Stimulated activated naive CD8-positive, alpha-beta T cell treated with anti-CD3 and anti-CD28 coated beads, Interleukin-15, Interleukin-2, amounts not matched to agents 100 ng/mL and 50 ng/mL, for 24 hours (primary cell): Measurements from ENCODE around the gene MSI2.

ENCODE experiments used
- H3K27ac Mint-ChIP-seq: one replicate; pipeline ENCODE4 v1.8.0; 2021; ENCODE audit warnings: mild to moderate bottlenecking, mixed read lengths
- H3K27me3 Mint-ChIP-seq: one replicate; pipeline ENCODE4 v1.8.0; 2021; ENCODE audit warnings: mixed read lengths
- H3K36me3 Mint-ChIP-seq: one replicate; pipeline ENCODE4 v1.8.0; 2021; ENCODE audit warnings: low read depth, mixed read lengths
- H3K4me1 Mint-ChIP-seq: one replicate; pipeline ENCODE4 v1.8.0; 2021; ENCODE audit warnings: low read depth, mixed read lengths
- H3K4me3 Mint-ChIP-seq: one replicate; pipeline ENCODE4 v1.8.0; 2021; ENCODE audit warnings: mild to moderate bottlenecking, mixed read lengths
- H3K9me3 Mint-ChIP-seq: one replicate; pipeline ENCODE4 v1.8.0; 2021; ENCODE audit warnings: mixed read lengths

MSI2 gene

DNA sequence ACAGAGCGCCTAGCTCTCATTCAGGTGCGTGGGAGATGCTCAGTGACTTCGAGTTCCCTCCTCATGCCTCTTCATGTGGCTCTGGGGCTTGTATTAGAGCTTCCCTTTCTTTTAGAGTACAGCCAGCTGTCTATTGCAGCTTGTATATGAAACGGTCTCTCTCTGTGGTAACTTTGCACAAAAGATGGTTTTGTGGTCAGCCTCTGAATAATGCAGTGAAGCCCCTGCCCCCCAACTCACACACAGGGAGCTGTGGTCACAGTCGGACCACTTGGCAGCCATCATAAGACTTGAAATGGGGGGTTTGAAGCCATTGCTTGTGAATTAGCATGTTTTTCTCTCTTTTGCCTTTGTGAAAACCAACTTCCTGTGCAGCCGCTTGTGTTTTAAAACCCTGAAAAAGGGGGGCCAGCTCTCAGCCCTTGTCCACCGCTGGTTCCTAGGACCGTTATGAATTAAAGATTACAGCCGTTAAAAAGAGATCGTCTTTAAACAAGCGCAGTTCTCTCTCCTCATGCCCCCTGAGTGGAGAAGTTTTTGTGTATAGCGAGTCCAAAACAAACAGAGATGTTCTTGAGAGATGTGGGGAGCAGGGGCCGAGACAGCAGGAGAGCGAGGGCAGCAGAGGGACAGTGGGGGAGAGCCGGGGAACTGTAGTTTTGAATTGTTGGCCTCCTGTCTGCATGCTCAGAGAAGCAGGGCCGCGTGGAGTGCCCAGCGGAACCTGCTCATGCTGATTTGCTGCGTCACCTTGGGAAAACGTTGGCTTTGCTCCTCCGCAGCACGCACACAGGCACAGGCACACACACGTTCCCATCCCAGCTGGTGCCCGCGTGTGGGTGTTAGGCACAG lies 199.0 kb downstream of the MSI2 start:
- Mint-ChIP-seq H3K4me1 (peaks cover 73% of the 10 kb centered on the region), H3K27me3 (no peaks in the 10 kb centered on the region), H3K4me3 (peak overlapping the region; percentile 56), H3K9me3 (no peaks in the 10 kb centered on the region), H3K36me3 (peaks cover 4% of the 10 kb centered on the region), H3K27ac (peak overlapping the region; percentile 91)

DNA sequence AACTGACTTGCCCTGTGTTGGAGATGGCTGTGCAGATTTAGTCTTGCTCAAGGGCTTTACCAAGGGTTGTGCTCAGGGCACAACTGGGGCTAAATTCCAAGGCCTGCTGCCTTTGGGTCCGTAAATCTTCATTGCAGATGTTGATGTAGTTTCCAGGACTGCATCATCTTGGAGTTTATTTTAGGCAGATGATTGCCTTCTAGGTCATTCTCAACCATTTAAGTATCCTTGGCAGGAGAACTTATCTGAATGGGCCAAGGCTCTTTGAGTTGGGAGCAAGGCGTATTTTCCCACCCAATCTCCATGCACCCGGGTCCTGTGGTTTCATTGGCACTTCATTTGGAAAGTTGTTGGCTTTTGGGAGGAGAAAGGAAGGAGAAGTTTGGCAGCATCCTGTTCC lies 200.3 kb downstream of the MSI2 start:
- no peaks in the 10 kb centered on the region for H3K27me3 Mint-ChIP-seq
- peaks cover 76% of the 10 kb centered on the region for H3K4me1 Mint-ChIP-seq
- H3K36me3 Mint-ChIP-seq, result peaks cover 4% of the 10 kb centered on the region
- no peak overlapping the region for H3K4me3 Mint-ChIP-seq
- peak overlapping the region; percentile 17 for H3K27ac Mint-ChIP-seq
- H3K9me3 Mint-ChIP-seq, result no peaks in the 10 kb centered on the region

DNA sequence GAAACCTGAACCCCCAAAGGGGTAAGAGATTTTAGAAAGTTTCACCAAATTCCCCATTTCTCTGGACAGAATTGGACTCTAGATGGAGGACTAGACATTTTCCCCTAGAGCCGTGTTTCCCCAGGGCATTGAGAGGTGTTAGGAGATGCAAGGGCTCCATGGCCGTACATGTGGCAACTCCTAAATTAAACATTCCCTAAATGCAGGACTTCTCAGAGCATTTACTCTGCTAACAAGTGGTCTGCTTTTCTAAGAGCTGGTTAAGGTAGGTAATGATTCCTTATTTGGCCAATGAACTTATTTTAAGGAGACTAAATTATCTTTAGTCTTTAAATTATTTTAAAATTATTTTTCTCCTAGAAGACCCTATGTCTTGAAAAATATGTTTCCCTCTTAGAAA lies 200.9 kb downstream of the MSI2 start:
- peaks cover 4% of the 10 kb centered on the region for H3K36me3 Mint-ChIP-seq
- no peaks in the 10 kb centered on the region for H3K27me3 Mint-ChIP-seq
- H3K9me3 Mint-ChIP-seq, result no peaks in the 10 kb centered on the region
- no peak overlapping the region for H3K27ac Mint-ChIP-seq
- H3K4me1 Mint-ChIP-seq, result peaks cover 78% of the 10 kb centered on the region
- no peak overlapping the region for H3K4me3 Mint-ChIP-seq

DNA sequence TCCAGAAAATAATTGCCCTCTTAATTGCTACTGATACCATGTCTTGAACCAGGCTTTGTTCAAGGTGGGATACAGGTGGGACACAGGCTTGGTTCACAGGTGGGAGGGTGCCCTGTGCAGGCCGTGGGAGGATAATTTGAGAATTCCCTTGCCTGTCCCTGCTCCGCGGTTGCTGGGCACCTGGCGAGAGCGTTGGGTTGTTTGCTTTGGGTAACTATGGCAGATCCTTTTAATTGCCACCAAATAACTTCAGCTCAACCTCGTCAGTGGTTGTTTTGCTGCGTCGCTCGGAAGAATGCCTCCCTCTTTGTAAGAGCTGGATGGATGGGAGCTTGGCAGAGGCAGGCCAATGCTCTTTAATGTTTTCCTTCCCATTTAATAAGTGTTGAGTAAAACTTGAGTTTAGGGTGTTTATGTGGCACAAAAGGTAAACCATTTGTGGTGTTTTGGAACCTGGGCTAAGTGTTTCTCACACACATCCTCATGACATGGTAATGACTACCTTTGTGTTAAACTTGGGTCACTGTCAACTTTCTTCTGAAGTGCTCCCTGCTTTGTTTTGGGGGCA lies 202.5 kb downstream of the MSI2 start:
- H3K4me1 Mint-ChIP-seq, result peaks cover 82% of the 10 kb centered on the region
- H3K27ac Mint-ChIP-seq, result peak overlapping the region; percentile 93
- no peaks in the 10 kb centered on the region for H3K9me3 Mint-ChIP-seq
- no peak overlapping the region for H3K4me3 Mint-ChIP-seq
- peaks cover 5% of the 10 kb centered on the region for H3K36me3 Mint-ChIP-seq
- no peaks in the 10 kb centered on the region for H3K27me3 Mint-ChIP-seq

DNA sequence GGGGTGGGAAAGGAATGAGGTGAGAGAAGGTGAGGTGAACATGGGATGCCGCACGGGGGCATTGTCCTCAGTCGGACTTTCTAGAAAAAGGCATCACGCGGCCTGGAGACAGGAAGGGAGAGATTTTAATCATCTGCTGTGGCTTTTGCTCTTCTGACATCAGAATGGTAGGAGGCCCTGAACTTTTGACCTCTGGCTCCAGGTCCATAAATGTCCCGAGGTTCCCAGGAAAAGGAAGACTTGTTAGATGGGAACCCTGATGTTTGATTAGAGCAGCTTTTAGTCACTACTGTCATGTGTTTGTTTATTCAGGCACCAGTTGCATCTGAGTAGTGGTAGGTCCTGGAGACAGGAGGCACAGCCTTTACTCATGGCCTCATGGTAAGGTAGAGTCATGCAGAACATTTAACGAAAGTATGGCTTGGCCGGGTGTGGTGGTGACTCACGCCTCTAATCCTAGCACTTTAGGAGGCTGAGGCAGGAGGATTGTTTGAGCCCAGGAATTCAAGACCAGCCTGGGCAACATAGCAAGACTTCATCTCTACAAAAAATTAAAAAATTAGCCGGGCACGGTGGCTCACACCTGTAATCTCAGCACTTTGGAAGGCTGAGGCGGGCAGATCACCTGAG lies 203.1 kb downstream of the MSI2 start:
- H3K4me3 Mint-ChIP-seq, result no peak overlapping the region
- peak overlapping the region; percentile 93 for H3K27ac Mint-ChIP-seq
- H3K4me1 Mint-ChIP-seq, result peaks cover 82% of the 10 kb centered on the region
- peaks cover 8% of the 10 kb centered on the region for H3K36me3 Mint-ChIP-seq
- no peaks in the 10 kb centered on the region for H3K27me3 Mint-ChIP-seq
- no peaks in the 10 kb centered on the region for H3K9me3 Mint-ChIP-seq

DNA sequence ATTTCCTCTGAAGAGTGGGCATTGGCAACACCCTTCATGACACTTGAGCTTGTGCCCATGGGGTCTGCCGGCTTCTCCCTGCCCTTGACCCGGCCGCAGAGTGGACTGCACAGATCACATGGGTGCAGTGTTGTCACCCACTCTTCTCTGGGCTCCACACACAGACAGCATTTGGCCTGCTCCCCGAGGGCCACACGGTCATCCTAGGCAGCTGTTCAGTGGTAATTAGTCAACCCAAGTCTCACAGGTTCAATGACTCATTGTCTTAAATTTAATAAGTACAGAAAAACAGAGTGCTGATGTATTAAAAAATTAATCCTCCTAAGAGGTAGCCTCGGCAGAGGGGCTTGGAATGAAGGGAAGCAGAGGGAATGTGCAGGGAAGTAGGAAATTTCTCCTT lies 204.8 kb downstream of the MSI2 start:
- H3K4me1 Mint-ChIP-seq, result peaks cover 76% of the 10 kb centered on the region
- H3K4me3 Mint-ChIP-seq, result peak overlapping the region; percentile 32
- H3K27me3 Mint-ChIP-seq, result no peaks in the 10 kb centered on the region
- H3K27ac Mint-ChIP-seq, result peak overlapping the region; percentile 97
- peaks cover 5% of the 10 kb centered on the region for H3K36me3 Mint-ChIP-seq
- no peaks in the 10 kb centered on the region for H3K9me3 Mint-ChIP-seq

DNA sequence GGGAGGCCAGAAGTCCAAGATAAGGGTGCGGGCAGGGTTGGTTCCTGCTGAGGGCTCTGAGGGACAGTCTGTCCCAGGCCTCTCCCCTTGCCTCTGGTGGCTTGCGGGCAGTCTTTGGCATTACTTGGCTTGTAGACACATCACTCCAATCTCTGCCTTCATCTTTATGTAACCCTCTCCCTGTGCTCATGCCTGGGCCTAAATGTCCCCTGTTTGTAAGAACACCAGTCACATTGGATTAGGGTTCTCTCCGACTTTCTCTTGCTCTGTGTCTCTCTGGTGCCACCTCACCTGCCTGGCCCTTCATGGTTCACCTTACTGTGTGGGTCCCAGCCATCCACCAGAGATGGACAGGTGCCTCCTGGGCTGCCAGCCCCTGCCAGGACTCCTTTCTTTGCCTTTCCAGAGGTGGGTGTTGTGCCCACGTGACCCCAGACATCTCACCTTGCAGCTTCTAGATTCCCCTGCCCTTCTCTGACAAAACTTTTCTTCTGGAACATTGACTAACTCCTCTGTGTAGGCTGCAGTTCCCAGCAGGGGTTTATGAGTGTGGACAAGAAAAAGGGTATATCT lies 205.8 kb downstream of the MSI2 start:
- peak overlapping the region; percentile 58 for H3K4me3 Mint-ChIP-seq
- H3K9me3 Mint-ChIP-seq, result no peaks in the 10 kb centered on the region
- peaks cover 73% of the 10 kb centered on the region for H3K4me1 Mint-ChIP-seq
- H3K27me3 Mint-ChIP-seq, result no peaks in the 10 kb centered on the region
- peak overlapping the region; percentile 97 for H3K27ac Mint-ChIP-seq
- peaks cover 4% of the 10 kb centered on the region for H3K36me3 Mint-ChIP-seq

DNA sequence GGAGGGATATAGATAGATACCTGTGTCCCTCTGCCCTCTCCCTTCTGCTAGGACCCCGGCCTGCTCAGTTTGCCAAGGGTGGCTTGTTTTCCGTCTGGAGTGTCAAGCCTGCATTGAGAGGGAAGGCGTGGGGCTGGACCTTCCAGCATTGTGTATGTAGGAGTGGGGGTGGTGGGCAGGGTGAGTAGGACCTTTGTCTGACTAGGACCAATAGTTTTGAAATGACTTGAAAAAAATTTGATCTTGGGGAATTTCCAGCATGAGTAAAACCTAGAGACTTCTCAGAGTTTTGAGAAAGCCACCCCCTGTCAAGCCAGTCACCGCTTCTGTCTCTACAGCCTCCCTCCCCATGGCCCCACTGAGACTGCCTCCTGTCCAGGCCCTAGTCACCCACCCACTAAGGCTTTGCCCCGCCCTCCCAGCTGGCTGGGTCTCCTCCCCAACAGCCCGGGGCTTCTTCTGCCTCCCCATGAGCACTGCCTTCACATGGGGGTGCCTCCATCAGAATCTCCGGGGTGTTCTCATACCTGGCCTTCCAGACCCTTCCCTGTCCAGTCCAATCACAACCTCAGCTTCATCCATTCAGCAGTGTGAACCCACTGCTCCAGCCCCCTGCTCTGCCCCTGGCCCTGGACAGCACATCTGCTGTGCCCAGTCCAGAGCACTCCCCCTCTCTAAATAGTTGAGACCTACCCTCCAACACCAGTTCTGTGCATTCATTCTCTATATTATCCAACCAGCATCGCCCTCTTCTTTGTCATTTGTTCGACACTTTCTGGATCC lies 207.0 kb downstream of the MSI2 start:
- Mint-ChIP-seq H3K36me3 (peaks cover 4% of the 10 kb centered on the region), H3K4me1 (peaks cover 73% of the 10 kb centered on the region), H3K27ac (peak overlapping the region; percentile 97), H3K27me3 (no peaks in the 10 kb centered on the region), H3K9me3 (no peaks in the 10 kb centered on the region), H3K4me3 (peak overlapping the region; percentile 58)

DNA sequence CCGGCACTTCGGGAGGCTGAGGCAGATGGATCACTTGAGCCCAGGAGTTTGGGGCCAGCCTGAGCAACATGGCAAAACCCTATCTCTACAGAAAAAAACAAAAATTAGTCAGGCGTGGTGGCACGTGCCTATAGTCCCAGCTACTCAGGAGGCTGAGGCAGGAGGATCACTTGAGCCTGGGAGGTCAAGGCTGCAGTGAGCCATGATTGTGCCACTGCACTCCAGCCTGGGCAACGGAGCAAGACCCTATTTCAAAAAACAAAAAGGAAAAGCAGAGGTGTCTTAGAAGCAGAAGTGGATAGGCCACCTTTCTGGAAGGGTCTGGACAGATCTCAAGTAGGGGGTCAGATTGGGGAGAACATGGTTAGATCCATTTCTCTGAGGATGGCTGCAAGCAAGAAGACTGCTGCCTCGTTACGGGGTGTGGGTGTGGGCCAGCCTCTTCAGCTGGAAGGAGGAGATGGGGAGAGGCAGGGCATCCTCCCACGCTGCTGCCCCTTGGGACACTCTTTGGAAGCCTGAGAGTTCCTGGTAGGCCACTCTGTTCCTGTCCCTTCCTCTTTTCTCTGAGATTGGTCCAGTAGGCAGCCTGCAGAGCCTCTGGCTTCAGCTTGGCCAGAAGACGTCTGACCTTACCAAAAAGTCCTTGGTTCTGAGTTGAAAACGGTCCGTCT lies 208.0 kb downstream of the MSI2 start:
- peak overlapping the region; percentile 97 for H3K27ac Mint-ChIP-seq
- H3K4me1 Mint-ChIP-seq, result peaks cover 73% of the 10 kb centered on the region
- H3K36me3 Mint-ChIP-seq, result peaks cover 4% of the 10 kb centered on the region
- H3K9me3 Mint-ChIP-seq, result no peaks in the 10 kb centered on the region
- H3K4me3 Mint-ChIP-seq, result no peak overlapping the region
- no peaks in the 10 kb centered on the region for H3K27me3 Mint-ChIP-seq

DNA sequence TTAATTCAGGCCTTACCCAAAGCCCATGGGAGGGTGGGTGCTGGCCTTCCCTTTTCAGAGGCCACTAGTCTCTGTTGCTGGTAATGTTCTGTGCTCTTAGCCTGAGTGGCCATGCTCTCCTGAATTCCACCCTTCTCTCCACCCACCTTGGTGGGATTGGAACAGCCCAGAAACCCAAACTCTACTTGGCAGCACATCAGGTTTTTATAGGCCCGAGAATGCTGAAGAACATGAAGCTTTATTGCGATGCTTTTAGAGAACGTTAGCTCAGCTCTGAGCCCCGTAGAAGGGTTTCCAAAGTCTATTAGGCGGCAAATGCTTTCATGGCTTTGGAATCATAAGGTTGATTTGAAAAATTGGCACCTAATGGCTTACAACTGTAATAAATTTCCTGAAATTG lies 209.3 kb downstream of the MSI2 start:
- no peaks in the 10 kb centered on the region for H3K9me3 Mint-ChIP-seq
- no peaks in the 10 kb centered on the region for H3K27me3 Mint-ChIP-seq

DNA sequence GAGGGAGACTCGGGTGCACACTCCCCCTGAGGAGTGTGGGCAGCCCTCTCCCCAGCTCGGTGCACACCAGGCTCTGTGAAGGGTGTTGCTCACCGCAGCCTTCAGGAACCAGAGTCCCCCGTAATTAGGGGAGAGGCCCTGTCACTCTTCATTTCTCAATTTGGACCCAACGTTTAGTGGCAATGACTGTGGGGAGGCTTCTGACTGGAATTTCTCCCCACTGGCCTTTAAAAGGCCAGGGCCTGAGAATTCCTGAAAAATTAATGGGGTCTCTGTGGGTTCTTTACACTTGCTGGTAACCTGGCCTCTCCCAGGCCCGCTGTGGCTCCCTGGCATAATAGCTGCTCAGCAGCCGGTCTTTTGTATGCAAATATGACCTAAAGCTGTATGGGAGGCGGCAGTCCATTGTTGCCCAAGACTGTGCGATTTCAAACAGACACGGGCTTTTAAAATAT lies 209.7 kb downstream of the MSI2 start:
- no peak overlapping the region for H3K4me3 Mint-ChIP-seq
- no peaks in the 10 kb centered on the region for H3K9me3 Mint-ChIP-seq
- peaks cover 64% of the 10 kb centered on the region for H3K4me1 Mint-ChIP-seq
- H3K27me3 Mint-ChIP-seq, result no peaks in the 10 kb centered on the region
- H3K36me3 Mint-ChIP-seq, result peaks cover 4% of the 10 kb centered on the region
- H3K27ac Mint-ChIP-seq, result no peak overlapping the region

More for the DNA sequence above, 209.3 kb downstream of the MSI2 start:
- H3K36me3 Mint-ChIP-seq, result peaks cover 4% of the 10 kb centered on the region
- H3K4me1 Mint-ChIP-seq, result peaks cover 69% of the 10 kb centered on the region
- H3K4me3 Mint-ChIP-seq, result no peak overlapping the region
- peak overlapping the region; percentile 3 for H3K27ac Mint-ChIP-seq

DNA sequence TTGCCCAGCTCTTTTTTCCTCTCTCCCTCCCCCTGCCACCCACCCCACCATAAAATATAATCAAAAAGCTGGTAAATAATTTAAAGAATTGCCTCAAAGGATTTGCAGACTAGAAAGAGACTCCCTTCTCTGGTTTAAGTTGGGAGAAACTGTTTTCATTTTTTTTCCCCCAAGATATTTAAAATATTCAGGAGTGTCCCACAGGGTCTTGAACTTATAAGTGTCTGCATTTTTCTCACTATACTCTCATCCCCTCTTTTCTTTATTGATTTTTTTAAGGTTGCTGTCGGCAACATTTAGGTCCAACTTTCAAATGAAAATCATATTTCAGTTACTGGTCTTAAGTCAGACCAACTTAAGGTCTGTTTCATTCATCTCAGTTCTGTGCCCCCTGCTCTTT lies 210.2 kb downstream of the MSI2 start:
- no peak overlapping the region for H3K4me3 Mint-ChIP-seq
- no peaks in the 10 kb centered on the region for H3K9me3 Mint-ChIP-seq
- H3K27me3 Mint-ChIP-seq, result no peaks in the 10 kb centered on the region
- H3K27ac Mint-ChIP-seq, result no peak overlapping the region
- peaks cover 60% of the 10 kb centered on the region for H3K4me1 Mint-ChIP-seq
- peaks cover 4% of the 10 kb centered on the region for H3K36me3 Mint-ChIP-seq

DNA sequence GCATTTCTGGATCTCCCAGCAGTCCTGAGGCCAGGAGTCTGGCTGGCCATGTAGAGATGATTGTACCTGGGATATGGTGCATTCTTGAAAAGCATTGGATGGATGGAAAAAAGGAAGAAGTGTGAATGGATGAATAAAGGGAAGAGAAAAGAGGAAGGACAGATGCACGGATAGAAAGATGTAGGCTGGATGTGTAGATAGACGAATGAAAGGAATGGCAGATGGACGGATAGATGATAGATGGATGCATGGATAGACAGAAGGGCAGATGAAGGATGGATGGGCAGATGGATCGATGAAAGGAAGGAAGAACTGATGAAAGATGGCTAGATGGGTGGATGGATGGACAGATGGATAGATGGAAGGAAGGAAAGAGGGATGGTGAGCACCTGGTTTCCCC lies 210.9 kb downstream of the MSI2 start:
- Mint-ChIP-seq H3K4me3 (no peak overlapping the region), H3K27ac (no peak overlapping the region), H3K27me3 (no peaks in the 10 kb centered on the region), H3K4me1 (peaks cover 52% of the 10 kb centered on the region), H3K36me3 (peaks cover 4% of the 10 kb centered on the region), H3K9me3 (no peaks in the 10 kb centered on the region)

DNA sequence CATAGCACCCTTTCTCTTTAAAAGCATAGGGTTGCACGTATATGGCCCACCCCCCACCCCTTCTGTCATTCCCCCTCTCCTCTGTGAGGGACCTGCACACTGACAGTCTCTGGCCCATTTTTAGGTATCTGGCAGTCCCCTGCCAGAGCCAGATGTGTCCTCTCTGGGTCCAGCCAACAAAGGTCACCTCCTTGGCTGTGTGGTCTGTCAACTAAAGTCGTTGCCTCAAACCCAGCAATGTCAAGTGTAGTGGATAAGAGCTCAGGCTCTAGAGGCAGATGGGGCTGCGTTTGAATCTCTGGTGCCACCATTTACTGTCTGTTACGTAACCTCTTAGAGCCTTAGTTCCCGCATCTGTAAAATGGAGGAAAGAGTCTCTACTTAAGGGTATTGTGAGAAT lies 211.5 kb downstream of the MSI2 start:
- Mint-ChIP-seq H3K27me3 (no peaks in the 10 kb centered on the region), H3K9me3 (no peaks in the 10 kb centered on the region), H3K27ac (no peak overlapping the region), H3K4me3 (no peak overlapping the region), H3K4me1 (peaks cover 47% of the 10 kb centered on the region), H3K36me3 (peaks cover 4% of the 10 kb centered on the region)
